Measurements from ENCODE around the gene ATP7B.
"Not testable (repeated sequence)": the region's sequence is repeated elsewhere in the genome, so short reads cannot be mapped to it uniquely, and the experiment has no call there.

Gene ATP7B

DNA sequence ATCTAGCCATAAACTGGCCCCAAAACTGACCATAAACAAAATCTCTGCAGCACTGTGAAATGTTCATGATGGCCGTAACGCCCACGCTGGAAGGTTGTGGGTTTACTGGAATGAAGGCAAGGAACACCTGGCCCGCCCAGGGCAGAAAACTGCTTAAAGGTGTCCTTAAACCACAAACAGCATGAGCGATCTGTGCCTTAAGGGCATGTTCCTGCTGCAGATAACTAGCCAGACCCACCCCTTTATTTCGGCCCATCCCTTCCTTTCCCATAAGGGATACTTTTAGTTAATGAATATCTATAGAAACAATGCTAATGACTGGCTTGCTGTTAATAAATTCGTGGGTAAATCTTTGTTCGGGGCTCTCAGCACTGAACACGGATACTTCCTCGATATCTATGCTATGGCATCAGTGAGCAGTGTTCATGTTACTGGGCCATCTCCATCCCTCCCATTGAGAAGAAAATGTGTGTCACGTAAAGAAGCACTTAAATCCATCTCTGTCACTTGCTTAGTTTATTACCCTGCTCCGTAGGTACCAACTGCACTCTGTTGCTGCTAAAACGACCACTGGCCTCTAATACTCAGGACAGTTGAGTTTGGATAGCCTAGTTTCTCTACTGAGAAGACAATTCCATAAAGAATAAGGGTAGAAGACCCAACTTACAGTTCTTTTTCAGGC lies 5.3 kb downstream of the ATP7B start:
- DNase-seq, result no peak

DNA sequence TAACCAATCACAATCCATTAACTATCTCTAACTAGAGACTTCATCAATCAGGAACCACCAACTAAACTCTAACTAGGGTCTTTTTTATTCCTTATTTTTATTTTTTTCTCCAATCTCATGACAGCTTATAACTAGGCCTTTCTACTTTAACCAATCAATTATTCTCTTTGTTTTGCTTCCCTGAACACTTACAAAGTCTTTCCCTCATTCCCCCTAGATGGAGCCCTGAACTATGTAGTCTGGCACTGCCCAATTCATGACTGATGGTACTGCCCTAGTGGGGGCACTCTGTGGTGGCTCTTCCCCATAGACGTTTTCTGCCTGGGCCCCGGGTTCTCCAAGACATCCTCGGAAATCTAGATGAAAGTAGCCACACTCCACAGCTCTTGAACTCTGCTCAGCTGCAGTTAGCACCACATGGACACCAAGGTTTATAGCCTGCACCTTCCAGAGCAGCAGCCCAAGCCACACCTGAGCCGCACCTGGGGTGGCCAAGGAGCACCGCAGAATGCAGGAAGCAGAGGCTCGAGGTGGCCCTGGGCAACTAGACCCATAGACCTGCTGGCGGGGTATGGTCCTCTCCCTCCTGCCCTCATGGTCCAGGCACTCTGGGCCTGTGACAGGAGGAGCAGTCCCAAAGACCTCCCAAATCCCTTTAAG lies 6.6 kb downstream of the ATP7B start:
- no peak for DNase-seq

DNA sequence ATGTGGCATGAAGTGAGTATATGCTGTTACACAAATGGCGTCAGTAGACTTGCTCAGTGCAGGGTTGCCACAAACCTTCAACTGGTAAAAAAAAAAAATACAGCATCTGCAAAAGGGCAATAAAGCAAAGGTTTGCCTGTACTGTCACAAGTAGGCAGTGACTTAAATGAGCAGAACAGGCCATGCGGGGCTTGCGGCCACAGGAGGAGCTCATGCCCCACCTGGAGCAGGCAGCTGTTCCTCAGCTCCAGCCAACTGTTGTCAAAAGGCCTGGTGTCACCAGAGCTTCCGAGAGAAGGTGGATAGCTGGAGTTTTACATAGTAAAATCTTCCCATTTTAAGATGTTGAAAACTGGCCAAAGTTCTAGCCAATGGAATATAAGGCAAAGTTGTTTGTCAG lies 7.7 kb downstream of the ATP7B start:
- no peak for DNase-seq

DNA sequence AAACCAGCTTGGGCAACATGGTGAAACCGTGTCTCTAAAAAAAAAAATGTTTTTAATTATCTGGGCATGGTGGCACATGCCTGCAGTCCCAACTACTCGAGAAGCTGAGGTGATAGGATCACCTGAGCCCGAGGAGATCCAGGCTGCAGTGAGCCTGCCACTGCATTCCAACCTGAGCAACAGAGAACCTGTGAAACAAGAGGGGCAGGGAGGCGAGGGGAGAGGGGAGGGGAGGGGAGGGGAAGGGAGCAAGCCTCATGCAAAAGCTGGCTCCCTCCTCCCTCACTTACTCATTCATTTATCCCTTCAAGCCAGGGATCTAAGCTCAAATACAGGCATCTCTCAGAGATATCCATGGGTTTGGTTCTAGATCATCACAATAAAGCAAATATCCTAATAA lies 8.9 kb downstream of the ATP7B start:
- no peak for DNase-seq

DNA sequence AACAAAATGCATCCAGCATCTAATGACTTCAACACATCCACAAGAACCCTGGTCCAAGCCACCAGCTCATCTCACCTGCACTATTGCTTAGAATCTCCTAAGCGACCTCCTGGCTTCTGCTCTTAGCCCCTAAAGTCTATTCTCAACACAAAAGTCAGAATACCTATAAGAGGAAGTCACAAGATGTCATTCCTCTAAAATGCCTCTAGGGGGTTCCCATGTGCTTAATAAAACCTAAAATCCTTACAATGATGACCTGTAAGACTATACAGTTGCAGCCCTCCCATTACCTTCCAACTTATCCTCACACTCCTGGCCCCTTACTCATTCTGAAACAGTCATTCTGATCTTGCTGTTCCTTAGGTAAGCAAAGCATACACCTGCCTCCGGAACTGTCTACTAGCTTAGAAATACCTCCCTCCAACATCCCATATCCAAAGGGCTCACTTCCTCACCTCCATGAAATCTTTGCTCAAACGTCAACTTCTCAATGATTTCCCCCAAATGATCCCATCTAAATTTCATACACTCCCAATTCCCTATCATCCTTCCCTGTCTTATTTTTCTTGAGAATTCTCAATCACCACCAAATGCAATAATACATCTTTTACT lies 10.0 kb downstream of the ATP7B start:
- DNase-seq, result peak; percentile 44

DNA sequence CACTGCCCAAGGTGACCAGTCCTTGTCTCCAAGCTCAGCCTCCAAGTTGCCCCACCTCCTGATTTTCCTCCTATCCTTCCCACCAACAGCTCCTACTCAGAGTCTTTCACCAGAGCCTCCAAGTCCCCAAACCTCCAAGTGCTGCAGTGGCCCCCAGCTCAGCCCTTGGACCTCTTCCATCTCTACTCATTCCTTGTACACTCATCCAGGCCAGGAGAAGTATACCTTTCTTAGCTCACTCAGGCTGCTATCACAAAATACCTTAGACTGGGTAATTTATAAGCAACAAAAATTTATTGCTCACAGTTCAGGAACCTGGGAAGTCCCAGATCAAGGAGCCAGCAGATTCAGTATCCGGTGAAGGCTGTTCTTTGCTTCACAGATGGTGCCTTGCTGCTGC lies 11.3 kb downstream of the ATP7B start:
- DNase-seq, result no peak

DNA sequence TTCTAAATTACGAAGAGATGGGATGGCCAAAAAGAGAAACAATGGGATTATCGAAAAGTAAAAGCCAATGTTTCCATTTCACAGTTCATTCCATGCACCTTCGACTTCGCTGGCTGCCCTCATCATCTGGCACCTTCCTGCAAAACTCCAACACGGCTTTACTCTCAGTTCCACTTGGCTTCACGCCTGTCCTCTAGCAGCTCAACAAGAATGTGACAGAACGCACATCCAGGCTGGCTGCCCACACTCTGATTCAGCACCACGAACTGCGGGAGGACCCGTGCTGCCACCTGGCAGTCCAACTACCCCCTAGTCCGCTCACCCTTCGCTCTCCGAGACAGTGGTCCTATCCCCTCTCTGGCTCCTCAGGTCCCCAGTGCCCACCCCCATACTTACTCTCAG lies 11.7 kb downstream of the ATP7B start:
- no peak for DNase-seq

DNA sequence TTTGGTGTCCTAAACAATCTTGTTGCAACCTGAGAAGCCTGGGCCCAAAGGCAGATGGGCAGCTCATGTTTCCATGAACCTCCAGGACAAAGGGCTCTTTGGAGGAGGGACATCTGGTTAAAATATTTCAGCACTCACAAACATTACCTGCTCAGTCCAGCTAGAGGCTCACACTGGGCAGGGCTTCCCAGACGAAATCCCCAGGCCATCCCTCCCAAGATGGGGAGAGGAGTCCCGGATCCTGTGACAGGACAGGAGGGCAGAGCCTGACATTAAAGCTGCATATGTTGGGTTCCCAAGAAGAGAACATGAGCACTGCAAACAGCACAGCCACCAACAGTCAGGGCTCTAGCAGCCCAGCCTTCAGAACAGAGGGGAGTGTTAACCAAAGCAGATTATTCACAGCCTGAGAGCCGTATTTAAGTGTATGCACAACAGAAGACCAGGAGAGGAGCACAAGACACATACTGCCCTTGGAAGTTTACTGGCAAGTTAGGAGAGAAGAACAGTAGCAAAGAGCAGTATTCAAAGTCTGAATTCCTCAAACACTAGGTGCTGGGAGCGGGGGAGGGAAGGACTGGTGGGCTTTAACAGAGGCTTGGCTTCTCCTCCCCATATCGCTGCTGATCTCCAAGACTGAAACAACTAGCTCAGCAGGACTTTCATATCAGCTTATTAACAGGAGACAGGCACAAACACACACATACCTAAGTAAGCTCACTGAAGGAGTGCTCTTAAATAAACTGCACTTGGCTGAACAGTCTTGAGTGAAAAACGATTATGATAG lies 12.3 kb downstream of the ATP7B start:
- DNase-seq, result no peak

DNA sequence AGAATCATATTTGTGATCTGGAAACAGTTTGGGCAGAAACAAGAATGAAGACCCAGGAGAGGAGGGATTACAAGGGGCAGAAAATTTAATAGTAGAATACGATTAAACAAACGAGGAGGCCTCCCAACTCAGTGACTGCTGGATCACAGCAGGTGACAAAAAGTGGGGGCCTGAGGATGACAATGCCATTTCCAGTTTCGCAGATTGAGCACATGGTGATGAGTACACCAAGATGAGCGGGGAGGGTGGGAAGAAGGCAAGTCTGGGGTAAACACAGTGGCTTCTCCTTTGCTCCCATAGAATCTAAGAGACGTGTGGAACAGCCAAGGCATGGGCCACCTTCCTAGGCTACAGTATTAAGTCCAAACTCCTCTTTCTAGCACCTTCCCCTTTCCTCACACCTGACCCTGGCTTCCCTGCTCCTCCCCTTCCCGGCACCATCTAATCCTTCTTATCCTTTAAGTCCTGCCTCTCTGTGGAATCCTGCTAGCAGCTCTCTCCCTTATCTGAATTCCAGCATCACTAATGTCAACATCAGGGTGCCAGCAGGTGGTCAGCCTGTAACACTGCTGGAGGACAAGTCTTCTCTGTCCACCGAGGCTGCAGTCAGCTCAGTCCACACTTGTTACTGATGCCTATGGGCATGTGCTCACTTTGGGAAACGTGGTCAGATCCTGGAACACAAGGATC lies 13.5 kb downstream of the ATP7B start:
- DNase-seq, result no peak

DNA sequence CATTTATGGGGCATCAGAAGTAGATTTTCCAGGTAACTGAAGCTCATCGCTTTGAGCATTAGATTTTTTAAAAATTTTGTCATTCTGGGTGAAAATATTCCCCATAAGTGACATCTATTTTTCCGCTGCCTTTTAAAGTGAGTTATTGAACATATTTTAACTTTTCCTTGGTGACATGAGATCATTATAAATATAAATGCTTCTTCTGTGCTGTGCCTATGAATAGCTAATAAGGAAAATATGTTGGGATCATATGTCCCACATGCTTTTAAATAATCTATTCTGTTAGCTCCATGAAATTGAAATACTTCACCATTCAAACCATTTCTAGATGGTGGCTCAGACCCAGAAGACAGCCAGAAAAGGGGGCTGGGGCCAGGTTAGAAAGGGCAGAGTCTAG lies 14.1 kb downstream of the ATP7B start:
- DNase-seq, result no peak

DNA sequence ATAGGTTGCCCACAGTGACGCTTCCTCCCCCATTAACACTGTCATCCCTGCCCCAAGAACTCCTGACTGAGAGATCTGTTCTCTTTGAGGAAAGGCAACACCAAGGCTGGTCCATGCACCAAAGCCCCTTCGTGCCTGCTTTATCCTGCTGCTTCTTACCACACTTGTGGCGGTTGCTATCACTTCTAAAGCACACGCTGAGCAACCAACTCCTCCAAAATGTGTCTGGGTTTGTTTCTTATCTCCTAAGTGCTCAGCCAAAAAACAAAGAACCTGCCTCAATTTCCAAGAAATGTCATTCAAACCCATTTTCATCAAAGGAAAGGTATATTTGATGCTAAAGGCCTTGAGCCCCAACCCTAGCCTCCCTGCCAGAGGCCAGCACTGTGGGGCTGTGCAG lies 14.6 kb downstream of the ATP7B start:
- DNase-seq, result no peak

DNA sequence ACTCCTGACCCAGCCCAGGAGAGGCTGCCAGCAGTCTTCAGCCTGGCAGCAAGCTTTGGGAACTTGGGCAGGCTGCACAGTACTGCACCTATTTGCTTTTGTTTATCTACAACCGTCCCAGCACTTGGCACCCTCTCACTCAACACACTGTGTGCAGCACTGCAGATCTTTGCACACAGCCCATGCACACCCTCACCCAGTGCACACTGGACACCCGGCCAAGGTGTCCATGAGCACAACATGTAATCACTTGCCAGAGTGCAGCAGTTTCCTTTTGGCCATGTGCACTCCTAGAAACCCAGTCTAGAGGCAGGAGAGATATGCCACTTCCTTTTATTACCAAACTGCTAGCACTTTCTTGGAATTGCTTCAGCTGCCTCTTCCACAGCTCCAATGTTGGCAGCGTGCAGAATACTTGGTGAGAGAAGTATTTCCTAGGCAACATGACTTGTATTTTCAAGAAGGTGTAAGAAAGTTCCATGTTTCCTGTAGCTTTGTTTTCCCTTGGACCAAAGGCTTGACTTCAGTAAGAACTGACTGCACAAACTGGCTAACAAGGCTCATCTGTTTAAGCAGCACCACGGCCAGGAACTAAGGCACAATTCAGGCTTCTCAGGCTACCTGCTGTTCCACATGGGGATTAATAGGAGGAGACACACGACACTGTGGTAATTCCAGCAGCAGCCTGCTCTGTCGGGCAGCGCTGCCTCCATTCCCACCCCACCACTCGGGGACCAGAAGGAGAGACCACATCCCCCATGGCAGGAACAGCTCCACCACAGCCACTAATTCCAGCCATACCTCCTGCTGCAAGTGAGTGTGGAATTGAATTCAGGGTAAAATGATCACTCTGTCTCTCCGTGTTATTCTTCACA lies 15.3 kb downstream of the ATP7B start:
- DNase-seq, result peak; percentile 36

DNA sequence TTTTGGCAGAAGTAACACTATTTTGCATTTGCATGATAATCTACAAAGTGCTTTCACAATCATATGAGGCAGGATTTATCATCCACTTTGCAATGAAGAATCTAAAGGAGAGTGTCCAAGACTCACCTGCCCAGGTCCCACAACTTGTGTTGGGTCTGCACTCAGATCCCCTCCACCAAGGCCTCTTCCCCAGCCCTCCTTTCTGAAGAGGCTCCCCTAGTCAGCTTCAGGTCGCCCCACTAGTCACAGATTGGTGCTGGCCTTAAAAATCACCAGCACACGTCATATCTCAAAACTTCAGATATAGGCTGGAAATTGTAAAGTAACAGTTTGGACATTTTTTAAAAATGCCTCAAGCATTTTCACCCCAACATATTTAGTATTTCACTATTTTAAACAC lies 17.5 kb downstream of the ATP7B start:
- no peak for DNase-seq

DNA sequence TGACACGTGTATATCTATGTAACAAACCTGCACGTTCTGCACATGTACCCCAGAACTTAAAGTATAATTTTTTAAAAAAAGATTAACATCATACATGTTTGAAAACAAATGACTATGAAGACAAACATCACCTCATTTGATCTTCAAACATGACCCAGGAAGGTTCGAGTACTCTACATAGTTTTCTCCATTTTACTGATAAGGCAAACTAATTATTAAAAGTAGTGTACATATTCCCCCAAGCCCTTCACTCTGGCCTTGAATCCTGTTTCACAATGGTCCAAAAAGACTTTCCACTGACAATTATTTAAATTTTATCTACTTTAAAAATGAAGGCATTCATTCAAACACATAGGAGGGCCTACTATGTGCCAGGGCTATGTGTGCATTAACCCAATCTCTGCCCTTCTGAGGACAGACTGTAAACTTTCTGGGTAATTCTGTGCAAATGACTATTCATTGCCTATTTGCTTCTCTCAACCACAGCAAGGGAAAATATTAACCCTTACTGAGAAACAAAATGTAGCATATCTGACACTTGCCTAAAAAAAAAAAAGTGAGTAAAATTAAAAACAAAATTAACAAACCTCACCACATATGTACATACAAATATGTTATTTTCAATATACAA lies 22.1 kb downstream of the ATP7B start:
- DNase-seq, result no peak

DNA sequence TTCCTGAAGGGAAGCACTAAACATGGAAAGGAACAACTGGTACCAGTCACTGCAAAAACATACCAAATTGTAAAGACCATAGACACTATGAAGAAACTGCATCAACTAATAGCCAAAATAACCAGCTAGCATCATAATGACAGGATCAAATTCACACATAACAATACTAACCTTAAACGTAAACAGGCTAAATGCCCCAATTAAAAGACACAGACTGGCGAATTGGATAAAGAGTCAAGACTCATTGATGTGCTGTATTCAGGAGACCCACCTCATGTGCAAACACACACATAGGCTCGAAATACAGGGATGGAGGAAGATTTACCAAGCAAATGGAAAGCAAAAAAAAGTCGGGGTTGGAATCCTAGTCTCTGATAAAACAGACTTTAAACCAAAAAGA lies 26.3 kb downstream of the ATP7B start:
- DNase-seq, result not testable (repeated sequence)

DNA sequence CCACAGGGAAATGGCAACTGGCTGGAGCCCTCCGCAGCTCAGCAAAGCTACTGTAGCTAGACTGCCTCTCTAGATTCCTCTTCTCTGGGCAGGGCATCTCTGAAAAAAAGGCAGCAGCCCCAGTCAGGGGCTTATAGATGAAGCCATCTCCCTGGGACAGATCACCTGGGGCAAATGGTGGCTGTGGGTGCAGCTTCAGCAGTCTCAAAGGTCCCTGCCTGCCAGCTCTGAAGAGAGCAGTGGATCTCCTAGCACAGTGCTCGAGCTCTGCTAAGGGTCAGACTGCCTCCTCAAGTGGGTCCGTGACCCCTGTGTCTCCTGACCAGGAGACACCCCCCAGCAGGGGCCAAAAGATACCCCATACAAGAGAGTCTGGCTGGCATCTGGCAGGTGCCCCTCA lies 28.0 kb downstream of the ATP7B start:
- not testable (repeated sequence) for DNase-seq

DNA sequence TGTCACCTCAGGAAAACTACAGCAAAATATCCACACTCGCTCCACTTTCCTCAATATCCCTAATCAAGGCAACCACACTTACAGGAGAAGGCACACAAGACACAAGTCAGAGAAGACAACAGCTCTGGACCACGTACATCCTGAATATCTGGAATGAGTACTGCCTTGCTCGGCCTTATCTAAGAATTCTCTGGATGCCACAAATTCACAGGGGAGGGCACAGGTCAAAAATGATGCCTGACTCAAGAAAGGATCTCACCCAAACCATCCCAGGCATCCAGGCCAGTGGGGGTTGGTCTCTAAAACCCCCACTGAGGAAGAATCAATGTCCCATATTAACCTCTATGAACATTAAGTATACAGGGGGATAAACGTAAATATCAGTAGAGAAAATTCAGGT lies 29.9 kb downstream of the ATP7B start:
- no peak for DNase-seq

DNA sequence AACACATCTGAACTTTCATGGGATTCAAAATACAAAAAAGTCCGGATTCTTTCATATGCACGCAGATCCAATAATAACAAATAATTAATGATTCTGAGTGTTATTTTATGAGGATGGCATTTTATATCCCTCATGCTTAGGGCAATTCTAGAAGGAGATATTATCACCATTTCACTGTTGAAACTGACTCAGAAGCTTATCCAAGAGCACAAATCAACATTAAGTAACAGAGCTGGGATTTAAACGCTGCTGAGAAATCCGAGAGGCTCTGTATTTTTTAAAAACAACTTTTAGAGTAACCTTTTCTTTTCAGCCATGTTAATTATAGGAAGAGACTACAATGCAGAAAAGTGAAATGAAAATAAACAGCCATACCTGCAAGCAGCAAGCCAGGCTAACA lies 30.3 kb downstream of the ATP7B start:
- DNase-seq, result no peak

DNA sequence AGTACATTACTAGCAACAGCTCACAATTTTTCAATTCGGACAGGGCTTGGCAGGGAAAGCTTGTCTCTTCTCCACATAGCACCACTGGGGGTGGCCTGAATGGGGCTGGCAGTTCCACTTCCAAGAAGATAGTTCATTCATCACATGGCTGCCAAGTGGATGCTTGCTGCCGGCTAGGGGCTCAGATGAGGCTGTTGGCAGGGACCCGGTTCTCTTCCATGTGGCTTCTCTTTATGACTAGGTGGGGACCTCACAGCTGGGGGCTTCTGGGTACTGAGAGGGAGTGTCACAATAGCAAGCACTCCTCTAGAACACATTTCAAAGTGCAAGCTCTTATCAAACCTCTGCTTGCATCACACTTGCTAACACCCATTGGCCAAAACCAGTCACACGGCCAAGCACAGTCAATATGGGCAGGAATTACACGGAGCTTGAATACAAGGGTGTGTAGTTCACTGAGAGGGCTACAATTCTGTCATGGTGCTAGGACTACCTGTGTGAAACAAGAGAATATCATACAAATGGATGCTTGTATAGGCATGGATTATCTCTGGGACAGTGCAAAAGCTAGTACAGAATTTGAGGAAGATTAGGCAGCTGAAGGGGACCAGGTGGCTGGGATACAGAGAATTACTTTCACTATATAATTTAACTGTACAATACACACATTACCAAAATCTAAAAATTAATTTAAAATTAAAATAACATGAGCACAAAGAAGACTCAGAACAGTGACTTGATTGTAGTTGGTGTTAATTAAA lies 32.3 kb downstream of the ATP7B start:
- no peak for DNase-seq

DNA sequence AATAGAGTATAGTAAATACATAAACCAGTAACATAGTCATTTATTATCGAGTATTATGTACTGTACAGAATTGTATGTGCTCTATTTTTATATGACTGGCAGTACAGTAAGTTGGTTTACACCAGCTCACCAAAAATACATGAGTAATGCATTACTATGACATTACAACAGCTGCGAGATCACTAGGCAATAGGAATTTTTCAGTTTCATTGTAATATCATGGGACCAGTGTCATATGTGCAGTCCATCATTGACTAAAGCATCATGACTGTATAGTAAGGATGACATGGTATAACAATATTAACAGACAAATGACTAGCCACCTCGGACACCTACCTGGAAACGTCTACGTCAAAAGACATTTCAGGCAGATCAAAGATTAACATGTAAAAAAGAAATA lies 33.6 kb downstream of the ATP7B start:
- no peak for DNase-seq

DNA sequence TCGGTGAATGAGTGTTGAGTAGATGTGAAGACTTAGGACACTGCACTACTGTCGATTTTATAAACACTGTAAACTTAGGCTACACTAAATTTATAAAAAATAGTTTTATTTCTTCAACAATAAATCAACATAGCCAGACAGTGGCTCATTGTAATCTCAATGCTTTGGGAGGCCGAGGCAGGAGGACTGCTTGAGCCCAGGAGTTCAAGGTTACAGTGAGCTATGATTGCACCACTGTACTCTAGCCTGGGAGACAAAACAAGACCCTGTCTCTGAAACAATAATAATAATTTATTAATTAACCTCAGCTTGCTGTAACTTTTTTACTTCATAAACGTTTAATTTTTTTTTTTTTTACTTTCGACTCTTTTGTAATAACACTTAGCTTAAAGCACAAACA lies 34.4 kb downstream of the ATP7B start:
- DNase-seq, result no peak
